HL-60 (cell line): ENCODE results near the gene OGFOD2.

Experiments
- DNase-seq, 2 experiments: peaks; one replicate each; pipeline ENCODE4 v3.0.0-alpha.2; 2010 to 2020; ENCODE audit warnings: low read depth in 1 of 2, low spot score in 1 of 2
- H3K27ac ChIP-seq: fragments of 250-450 bp; sonication (Bioruptor Pico); replicated peaks from 2 replicates; pipeline ENCODE4 v1.5.1; 2020; ENCODE audit warnings: mild to moderate bottlenecking, moderate library complexity
- H3K27me3 ChIP-seq: fragments of 250-450 bp; sonication (Bioruptor Pico); 2 replicates; pipeline ENCODE4 v1.5.1; 2021; ENCODE audit warnings: mild to moderate bottlenecking, moderate library complexity; ENCODE audit not compliant: insufficient read depth, poor library complexity, severe bottlenecking
- H3K4me3 ChIP-seq: replicated peaks from 2 replicates; pipeline ENCODE4 v1.5.1; 2011; ENCODE audit warnings: mild to moderate bottlenecking, control low read depth, low read length; ENCODE audit not compliant: insufficient read depth
- GABPA ChIP-seq: IDR thresholded peaks from 2 replicates; pipeline ENCODE4 v1.6.1; 2012; ENCODE audit warnings: low read depth
- POLR2AphosphoS5 ChIP-seq: IDR thresholded peaks from 2 replicates; pipeline ENCODE4 v1.6.1; 2012; ENCODE audit warnings: low read depth
- SPI1 ChIP-seq: IDR thresholded peaks from 2 replicates; pipeline ENCODE4 v1.6.1; 2012; ENCODE audit warnings: low read depth, mild to moderate bottlenecking, borderline replicate concordance
- TF ChIP-seq, protein P1 (sequence below): IDR thresholded peaks from one replicate; pipeline ENCODE4 v1.5.1; 2011; ENCODE audit warnings: low read length, control low read depth, inconsistent platforms; ENCODE audit not compliant: insufficient read depth
- TF ChIP-seq, protein P2 (sequence below): IDR thresholded peaks from 2 replicates; pipeline ENCODE4 v1.6.1; 2012; ENCODE audit warnings: low read depth; ENCODE audit not compliant: insufficient replicate concordance

The OGFOD2 gene

DNA sequence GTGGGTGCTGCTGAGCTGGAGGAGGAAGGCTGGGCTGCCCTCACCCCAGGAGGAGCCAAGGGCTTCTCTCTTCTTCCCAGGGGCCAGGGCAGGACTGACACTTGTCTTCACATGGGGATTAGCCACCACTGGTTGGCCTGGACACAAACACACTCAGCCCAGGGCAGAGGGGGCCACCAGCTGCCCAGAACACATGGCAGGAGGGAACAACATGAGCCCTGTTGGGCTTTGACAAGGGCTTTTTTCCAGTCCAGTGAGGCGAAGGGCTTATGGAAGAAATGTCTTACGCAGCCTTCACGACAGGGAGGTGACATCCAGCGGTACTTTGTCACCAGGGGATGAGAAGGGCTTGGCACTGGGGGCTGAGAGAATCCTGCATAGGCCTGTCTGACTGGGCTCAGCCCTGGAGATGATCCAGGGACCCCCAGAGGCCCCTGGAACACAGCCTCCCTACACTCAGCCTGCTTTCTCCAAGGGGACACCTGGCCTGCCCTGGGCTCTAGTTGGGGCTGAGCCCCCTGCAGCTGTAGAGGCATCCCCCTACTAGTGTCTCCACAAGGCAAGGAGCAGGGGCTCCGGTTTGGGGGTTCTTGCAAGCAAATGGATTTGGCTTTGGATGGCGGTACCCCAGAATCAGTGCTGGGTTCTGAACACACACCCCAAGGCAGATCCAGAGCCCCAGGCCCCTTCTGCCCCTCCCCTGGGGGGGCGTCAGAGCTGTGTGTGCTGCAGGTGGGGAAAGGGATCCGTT is 24.3 kb downstream of the OGFOD2 start:
- TF ChIP-seq POLR2AphosphoS5 (no peak), GABPA (no peak), SPI1 (no peak)
- TF ChIP-seq, protein P1, sequence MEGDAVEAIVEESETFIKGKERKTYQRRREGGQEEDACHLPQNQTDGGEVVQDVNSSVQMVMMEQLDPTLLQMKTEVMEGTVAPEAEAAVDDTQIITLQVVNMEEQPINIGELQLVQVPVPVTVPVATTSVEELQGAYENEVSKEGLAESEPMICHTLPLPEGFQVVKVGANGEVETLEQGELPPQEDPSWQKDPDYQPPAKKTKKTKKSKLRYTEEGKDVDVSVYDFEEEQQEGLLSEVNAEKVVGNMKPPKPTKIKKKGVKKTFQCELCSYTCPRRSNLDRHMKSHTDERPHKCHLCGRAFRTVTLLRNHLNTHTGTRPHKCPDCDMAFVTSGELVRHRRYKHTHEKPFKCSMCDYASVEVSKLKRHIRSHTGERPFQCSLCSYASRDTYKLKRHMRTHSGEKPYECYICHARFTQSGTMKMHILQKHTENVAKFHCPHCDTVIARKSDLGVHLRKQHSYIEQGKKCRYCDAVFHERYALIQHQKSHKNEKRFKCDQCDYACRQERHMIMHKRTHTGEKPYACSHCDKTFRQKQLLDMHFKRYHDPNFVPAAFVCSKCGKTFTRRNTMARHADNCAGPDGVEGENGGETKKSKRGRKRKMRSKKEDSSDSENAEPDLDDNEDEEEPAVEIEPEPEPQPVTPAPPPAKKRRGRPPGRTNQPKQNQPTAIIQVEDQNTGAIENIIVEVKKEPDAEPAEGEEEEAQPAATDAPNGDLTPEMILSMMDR = no peak
- TF ChIP-seq, protein P2, sequence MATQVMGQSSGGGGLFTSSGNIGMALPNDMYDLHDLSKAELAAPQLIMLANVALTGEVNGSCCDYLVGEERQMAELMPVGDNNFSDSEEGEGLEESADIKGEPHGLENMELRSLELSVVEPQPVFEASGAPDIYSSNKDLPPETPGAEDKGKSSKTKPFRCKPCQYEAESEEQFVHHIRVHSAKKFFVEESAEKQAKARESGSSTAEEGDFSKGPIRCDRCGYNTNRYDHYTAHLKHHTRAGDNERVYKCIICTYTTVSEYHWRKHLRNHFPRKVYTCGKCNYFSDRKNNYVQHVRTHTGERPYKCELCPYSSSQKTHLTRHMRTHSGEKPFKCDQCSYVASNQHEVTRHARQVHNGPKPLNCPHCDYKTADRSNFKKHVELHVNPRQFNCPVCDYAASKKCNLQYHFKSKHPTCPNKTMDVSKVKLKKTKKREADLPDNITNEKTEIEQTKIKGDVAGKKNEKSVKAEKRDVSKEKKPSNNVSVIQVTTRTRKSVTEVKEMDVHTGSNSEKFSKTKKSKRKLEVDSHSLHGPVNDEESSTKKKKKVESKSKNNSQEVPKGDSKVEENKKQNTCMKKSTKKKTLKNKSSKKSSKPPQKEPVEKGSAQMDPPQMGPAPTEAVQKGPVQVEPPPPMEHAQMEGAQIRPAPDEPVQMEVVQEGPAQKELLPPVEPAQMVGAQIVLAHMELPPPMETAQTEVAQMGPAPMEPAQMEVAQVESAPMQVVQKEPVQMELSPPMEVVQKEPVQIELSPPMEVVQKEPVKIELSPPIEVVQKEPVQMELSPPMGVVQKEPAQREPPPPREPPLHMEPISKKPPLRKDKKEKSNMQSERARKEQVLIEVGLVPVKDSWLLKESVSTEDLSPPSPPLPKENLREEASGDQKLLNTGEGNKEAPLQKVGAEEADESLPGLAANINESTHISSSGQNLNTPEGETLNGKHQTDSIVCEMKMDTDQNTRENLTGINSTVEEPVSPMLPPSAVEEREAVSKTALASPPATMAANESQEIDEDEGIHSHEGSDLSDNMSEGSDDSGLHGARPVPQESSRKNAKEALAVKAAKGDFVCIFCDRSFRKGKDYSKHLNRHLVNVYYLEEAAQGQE = no peak
- Histone ChIP-seq H3K27ac (no peak overlapping the region), H3K27me3 (peaks cover 2% of the 10 kb centered on the region), H3K4me3 (no peak overlapping the region)
- DNase-seq = no peak

- Histone ChIP-seq H3K4me3 (no peak overlapping the region), H3K27me3 (peaks cover 2% of the 10 kb centered on the region), H3K27ac (no peak overlapping the region)
- no peak for TF ChIP-seq SPI1
- TF ChIP-seq, protein P2 = no peak
- no peak for TF ChIP-seq GABPA
- TF ChIP-seq POLR2AphosphoS5 = no peak; the same call in 1 of the 2 replicates
- TF ChIP-seq, protein P1 = no peak
- DNase-seq = peak in 1 of 2 experiments; percentile 36
Measured at GRCh38 chr12:122999986-123000420, 25.0 kb downstream of the OGFOD2 start.

GRCh38 chr12:123000578-123000977 is 25.5 kb downstream of the OGFOD2 start:
- Histone ChIP-seq H3K27ac (no peak overlapping the region), H3K27me3 (peaks cover 2% of the 10 kb centered on the region), H3K4me3 (no peak overlapping the region)
- DNase-seq = no peak
- TF ChIP-seq, protein P1 = no peak
- TF ChIP-seq SPI1 = no peak
- no peak for TF ChIP-seq GABPA
- TF ChIP-seq POLR2AphosphoS5 = no peak
- TF ChIP-seq, protein P2 = no peak
